ENCODE results near the gene MAG. TPM values are rescaled to one million over a fixed set of nuclear protein-coding genes. Genes with fewer than 3 reads are reported as not detected.

The MAG gene
- total RNA-seq, 1 donor from 2014 or later = not detected

GRCh38 chr19:35292421-35293362, 731 bp downstream of the MAG start:
- Mint-ChIP-seq H3K4me3 (ENCODE audit: unreplicated experiment) (no peak overlapping the region), H3K9me3 (ENCODE audit: low read depth) (no peaks in the 10 kb centered on the region)

GRCh38 chr19:35293363-35293739, 1.4 kb downstream of the MAG start:
- no peak for DNase-seq (ENCODE audit: low spot score)
- peaks cover 36% of the 10 kb centered on the region for H3K27me3 Mint-ChIP-seq (ENCODE audit: low read depth)
- H3K4me1 Mint-ChIP-seq (ENCODE audit: low read depth) = no peaks in the 10 kb centered on the region
- no peak overlapping the region for H3K4me3 Mint-ChIP-seq (ENCODE audit: unreplicated experiment)
- H3K27ac Mint-ChIP-seq (ENCODE audit: unreplicated experiment) = no peak overlapping the region
- TF ChIP-seq CTCF (IDR thresholded peaks at IDR 0.05) = no peak
- no peaks in the 10 kb centered on the region for H3K36me3 Mint-ChIP-seq (ENCODE audit: low read depth)
- H3K9me3 Mint-ChIP-seq (ENCODE audit: low read depth) = no peaks in the 10 kb centered on the region

More at GRCh38 chr19:35292421-35293362, 731 bp downstream of the MAG start:
- Mint-ChIP-seq H3K27ac (ENCODE audit: unreplicated experiment) (no peak overlapping the region), H3K4me1 (ENCODE audit: low read depth) (no peaks in the 10 kb centered on the region), H3K27me3 (ENCODE audit: low read depth) (peaks cover 36% of the 10 kb centered on the region), H3K36me3 (ENCODE audit: low read depth) (no peaks in the 10 kb centered on the region)
- no peak for DNase-seq (ENCODE audit: low spot score)
- TF ChIP-seq CTCF (IDR thresholded peaks at IDR 0.05) = no peak

DNA sequence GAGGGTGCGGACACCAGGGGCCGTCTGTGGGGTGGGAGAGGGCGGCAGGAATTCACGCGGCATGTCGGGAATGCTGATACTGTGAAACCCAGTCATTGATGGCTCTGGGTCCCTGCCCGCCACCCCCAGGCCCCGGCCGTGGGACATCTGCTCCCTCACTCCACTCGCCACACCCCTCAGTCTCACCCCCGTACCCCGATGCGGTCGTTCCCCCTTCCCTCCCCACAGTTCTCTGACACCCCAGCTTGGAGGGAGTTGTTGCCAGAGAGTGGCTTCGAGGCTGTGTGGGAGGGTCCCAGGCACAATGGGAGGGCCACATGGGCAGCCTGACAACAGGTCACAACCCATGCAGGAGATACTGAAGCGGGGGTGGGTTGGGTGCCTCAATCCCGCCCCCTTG, 1.8 kb downstream of the MAG start:
- no peaks in the 10 kb centered on the region for H3K9me3 Mint-ChIP-seq (ENCODE audit: low read depth)
- H3K36me3 Mint-ChIP-seq (ENCODE audit: low read depth) = no peaks in the 10 kb centered on the region

GRCh38 chr19:35294328-35294727, 2.4 kb downstream of the MAG start:
- peaks cover 36% of the 10 kb centered on the region for H3K27me3 Mint-ChIP-seq (ENCODE audit: low read depth)
- no peak for DNase-seq (ENCODE audit: low spot score)
- no peaks in the 10 kb centered on the region for H3K9me3 Mint-ChIP-seq (ENCODE audit: low read depth)
- H3K27ac Mint-ChIP-seq (ENCODE audit: unreplicated experiment) = no peak overlapping the region
- H3K36me3 Mint-ChIP-seq (ENCODE audit: low read depth) = no peaks in the 10 kb centered on the region
- H3K4me3 Mint-ChIP-seq (ENCODE audit: unreplicated experiment) = no peak overlapping the region
- TF ChIP-seq CTCF (IDR thresholded peaks at IDR 0.05) = no peak
- H3K4me1 Mint-ChIP-seq (ENCODE audit: low read depth) = no peaks in the 10 kb centered on the region

More for the DNA sequence above, 1.8 kb downstream of the MAG start:
- no peaks in the 10 kb centered on the region for H3K4me1 Mint-ChIP-seq (ENCODE audit: low read depth)
- DNase-seq (ENCODE audit: low spot score) = no peak
- H3K27me3 Mint-ChIP-seq (ENCODE audit: low read depth) = peaks cover 36% of the 10 kb centered on the region
- H3K4me3 Mint-ChIP-seq (ENCODE audit: unreplicated experiment) = no peak overlapping the region
- no peak for TF ChIP-seq CTCF (IDR thresholded peaks at IDR 0.05)
- no peak overlapping the region for H3K27ac Mint-ChIP-seq (ENCODE audit: unreplicated experiment)

GRCh38 chr19:35294859-35295791, 3.2 kb downstream of the MAG start:
- Mint-ChIP-seq H3K36me3 (ENCODE audit: low read depth) (no peaks in the 10 kb centered on the region), H3K27me3 (ENCODE audit: low read depth) (peaks cover 35% of the 10 kb centered on the region), H3K4me3 (ENCODE audit: unreplicated experiment) (no peak overlapping the region), H3K9me3 (ENCODE audit: low read depth) (no peaks in the 10 kb centered on the region), H3K4me1 (ENCODE audit: low read depth) (no peaks in the 10 kb centered on the region), H3K27ac (ENCODE audit: unreplicated experiment) (no peak overlapping the region)
- TF ChIP-seq CTCF (IDR thresholded peaks at IDR 0.05) = no peak
- DNase-seq (ENCODE audit: low spot score) = no peak
